ENCODE data around the gene RALGAPA1. TPM values are rescaled to one million over a fixed set of nuclear protein-coding genes. Genes with fewer than 3 reads are reported as not detected.
"Not testable (repeated sequence)": the region's sequence is repeated elsewhere in the genome, so short reads cannot be mapped to it uniquely, and the experiment has no call there.

Gene RALGAPA1
- 23.0 and 24.6 TPM in 2 replicates for total RNA-seq (2014; rRNA removed; shearing (Covaris generic))

DNA sequence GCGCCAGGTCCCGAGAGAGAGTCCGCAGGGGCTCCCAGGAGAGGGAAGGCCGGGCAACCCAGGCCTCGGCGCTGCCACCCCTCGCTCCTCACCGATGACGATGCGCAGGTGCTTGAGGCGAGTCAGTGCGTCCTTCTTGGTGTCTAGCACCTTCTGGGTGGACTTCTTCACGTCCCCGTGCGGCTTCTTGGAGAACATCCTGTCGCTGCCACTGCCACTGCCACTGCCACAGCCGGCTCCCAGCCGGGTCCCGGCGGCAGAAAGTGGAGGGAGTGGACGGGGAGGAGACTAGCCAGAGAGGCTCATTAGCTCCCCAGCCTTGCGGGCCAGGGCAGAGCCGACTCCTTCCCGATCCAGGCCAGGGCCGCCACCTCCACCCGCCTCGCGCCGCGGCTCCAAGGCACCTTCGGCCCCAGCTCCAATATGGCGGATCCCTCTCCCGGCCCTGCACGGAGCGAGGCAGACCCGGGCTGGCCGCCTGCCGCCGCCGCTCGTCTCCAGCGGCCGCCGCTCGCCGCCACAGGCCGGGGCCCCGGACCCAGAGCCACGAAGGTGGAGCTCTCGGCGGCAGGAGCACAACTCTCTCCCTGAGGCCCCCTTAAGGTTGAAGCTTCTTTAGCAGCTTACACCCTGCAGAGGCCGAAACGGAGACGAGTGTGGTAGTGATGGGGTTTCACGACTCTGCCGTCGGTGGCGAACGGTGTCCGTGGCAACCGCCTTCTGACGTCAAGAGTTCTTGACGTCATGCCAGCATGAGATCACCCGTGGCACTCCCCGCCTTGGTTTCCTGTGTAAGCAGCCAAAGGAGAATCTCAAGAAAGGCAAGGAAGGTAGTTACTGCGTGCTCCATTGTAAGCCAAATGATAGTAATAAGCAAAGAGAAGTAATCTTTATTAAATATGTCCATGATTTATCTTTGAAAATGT, at the start of gene RALGAPA1:
Gene RALGAPA1 (minus strand): TSS at position 658 of the 926 bp plus-strand sequence. CDS start 460 bp downstream, at position 198.
- peak; percentile 89 for DNase-seq (ENCODE audit: low spot score)

- DNase-seq (ENCODE audit: low spot score): no peak
These were observed 49.6 kb upstream of the RALGAPA1 start for GRCh38 chr14:35858521-35859209.

DNA sequence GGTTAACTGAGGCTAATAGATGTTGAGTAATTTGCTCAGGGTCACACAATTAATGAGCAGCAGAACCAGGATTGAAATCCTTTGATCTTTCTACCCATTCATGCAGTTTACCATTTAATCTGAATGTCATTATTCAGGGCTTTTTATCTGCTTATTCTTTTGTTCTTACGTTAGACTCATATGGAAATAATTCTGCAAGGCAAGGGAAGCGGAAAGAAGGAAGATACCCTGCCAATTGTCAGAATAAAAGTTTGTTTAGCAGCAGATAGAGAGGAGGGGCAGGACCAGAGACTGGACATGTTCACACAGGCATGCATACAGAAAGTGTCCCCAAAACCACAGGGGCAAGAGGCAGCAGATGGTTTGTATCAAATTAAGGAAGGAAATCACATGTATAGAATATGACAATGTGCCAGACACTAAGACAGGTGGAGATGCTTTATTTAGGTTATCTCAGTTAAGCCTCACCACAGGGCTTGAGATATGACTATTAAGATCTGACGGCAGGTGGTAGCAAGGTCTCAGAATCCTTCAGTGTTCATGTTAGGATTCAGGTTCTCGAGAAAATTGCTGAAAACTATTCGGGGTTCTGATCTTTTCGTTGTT, 46.9 kb upstream of the RALGAPA1 start:
- DNase-seq (ENCODE audit: low spot score): no peak

- no peak for DNase-seq (ENCODE audit: low spot score)
These were observed 45.7 kb upstream of the RALGAPA1 start for GRCh38 chr14:35854696-35855270.

GRCh38 chr14:35853225-35853624, 44.1 kb upstream of the RALGAPA1 start:
- no peak for DNase-seq (ENCODE audit: low spot score)

DNA sequence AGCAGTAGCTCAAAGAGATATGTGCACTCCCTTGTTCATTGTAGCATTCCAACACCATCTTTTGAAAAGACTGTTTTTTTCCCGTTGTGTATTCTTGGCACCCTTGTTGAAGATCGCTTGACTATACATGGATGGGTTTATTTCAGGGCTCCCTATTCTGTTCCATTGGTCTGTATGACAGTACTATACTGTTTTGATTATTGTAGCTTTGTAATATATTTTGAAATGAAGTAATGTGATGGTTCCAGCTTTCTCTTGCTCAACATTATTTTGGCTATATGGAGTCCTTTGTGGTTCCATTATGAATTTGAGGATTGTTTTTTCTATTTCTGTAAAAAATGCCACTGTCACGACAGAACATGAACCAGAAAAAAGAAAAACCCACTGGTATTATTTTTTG, 42.7 kb upstream of the RALGAPA1 start:
- DNase-seq (ENCODE audit: low spot score): no peak

DNA sequence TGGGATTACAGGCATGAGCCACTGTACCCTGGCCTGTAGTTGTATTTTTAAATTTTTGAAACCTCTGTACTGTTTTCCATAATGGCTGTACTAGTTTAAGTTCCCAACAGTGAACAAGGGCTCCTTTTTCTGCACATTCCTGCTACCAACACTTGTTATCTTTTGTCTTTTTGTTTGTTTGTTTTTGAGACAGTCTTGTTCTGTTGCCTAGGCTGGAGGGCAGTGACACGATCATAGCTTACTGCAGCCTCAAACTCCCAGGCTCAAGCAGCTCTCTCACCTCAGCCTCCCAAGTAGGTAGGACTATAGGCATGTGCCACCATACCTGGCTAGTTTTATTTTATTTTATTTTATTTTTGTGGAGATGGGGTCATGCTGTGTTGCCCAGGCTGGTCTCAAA, 40.0 kb upstream of the RALGAPA1 start:
- no peak for DNase-seq (ENCODE audit: low spot score)

GRCh38 chr14:35847636-35848035, 38.5 kb upstream of the RALGAPA1 start:
- no peak for DNase-seq (ENCODE audit: low spot score)

DNA sequence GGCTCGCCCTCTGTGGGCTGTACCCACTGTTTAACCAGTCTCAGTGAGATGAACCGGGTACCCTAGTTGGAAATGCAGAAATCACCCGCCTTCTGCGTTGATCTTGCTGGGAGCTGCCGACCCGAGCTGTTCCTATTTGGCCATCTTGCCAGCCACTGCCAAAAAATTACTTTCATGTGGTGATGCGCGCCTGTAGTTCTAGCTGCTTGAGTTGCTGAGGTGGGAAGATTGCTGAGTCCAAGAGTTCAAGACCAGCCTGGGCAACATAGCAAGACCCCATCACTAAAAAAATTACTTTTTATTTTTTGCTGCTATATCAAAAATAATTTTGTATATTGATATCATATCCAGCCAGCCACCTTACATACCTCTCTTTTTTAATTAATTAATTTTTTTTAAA, 35.4 kb upstream of the RALGAPA1 start:
- DNase-seq (ENCODE audit: low spot score): no peak

DNA sequence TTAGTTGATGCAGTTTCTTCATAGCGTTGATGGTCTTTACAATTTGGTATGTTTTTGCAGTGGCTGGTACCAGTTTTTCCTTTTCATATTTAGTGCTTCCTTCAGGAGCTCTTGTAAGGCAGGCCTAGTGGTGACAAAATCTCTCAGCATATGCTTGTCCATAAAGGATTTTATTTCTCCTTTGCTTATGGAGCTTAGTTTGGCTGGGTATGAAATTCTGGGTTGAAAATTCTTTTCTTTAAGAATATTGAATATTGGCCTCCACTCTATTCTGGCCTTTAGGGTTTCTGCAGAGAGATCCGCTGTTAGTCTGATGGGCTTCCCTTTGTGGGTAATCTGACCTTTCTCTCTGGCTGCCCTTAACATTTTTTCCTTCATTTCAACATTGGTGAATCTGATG, 33.1 kb upstream of the RALGAPA1 start:
- DNase-seq (ENCODE audit: low spot score): not testable (repeated sequence)

- DNase-seq (ENCODE audit: low spot score): not testable (repeated sequence)
These were observed 32.6 kb upstream of the RALGAPA1 start for GRCh38 chr14:35841704-35842103.

DNA sequence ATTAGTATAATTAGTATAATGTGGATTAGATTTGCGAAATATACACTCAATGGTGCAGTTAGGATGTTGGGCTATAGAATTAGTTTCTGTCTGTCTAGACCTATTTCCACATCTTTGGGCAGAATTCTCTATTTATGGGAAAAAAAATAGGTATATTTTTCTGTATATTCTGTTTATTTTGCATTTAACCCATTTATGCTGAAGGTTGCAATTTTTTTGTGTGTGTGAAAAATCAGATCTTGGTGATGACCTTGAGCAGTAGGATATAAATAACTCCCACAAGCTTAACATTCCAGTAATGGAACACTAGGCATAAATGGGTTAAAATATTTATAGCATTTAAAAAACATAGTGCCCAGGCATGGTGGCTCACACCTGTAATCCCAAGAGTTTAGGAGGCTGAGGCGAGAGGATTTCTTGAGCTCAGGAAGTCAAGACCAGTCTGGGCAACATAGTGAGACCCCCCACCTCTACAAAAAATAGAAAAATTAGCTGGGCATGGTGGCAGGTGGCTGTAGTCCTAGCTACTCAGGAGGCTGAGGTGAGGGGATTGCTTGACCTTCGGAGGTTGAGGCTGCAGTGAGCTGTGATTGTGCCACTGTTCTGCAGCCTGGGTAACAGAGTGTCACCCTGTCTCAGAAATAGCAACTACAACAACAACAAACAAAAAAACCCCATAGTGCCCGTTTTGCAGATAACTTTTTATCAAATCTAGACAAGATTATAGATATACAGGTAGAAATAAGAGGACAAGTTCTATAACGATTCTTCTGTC, 26.3 kb upstream of the RALGAPA1 start:
- no peak for DNase-seq (ENCODE audit: low spot score)

DNA sequence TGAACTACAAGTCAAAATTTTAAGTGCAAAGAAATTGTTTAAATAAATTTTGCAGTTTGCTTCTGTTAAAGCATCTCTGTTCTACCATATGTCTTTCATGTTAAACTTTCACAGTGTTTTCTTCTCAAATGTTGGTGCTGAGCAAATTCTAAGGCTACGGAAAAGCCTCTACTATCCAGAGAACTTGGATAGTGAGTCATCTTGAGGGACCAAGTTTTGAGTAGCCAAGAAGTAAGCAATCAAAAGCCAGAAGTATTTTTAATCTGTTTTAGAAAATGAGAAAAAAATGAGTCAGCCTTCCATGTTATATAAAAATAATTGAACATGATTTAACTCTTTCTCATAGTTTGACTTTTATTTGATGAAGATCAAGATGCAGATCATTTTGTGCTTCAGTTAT, 20.4 kb upstream of the RALGAPA1 start:
- no peak for DNase-seq (ENCODE audit: low spot score)

GRCh38 chr14:35827678-35828472, 18.8 kb upstream of the RALGAPA1 start:
- DNase-seq (ENCODE audit: low spot score): no peak

- no peak for DNase-seq (ENCODE audit: low spot score)
These were observed 17.9 kb upstream of the RALGAPA1 start for GRCh38 chr14:35826952-35827416.

- DNase-seq (ENCODE audit: low spot score): peak; percentile 95
These were observed 17.3 kb upstream of the RALGAPA1 start, which contains the start of gene BRMS1L for GRCh38 chr14:35826218-35826951. TSS of gene BRMS1L (plus strand) at chr14:35826338. CDS start at chr14:35826517, 179 bp downstream.

DNA sequence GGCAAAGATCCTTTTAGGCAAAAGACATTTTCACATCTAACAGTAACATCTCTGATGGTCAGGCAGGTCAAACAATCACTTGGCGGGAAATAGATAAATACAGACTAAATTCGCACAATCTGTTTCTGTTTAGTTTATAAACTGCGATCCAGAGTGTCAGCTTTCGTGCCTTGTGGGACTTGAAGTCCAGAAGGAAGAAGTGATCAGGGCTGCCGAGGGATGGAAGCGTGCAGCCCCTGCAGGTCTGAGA, 16.8 kb upstream of the RALGAPA1 start:
- DNase-seq (ENCODE audit: low spot score): no peak

DNA sequence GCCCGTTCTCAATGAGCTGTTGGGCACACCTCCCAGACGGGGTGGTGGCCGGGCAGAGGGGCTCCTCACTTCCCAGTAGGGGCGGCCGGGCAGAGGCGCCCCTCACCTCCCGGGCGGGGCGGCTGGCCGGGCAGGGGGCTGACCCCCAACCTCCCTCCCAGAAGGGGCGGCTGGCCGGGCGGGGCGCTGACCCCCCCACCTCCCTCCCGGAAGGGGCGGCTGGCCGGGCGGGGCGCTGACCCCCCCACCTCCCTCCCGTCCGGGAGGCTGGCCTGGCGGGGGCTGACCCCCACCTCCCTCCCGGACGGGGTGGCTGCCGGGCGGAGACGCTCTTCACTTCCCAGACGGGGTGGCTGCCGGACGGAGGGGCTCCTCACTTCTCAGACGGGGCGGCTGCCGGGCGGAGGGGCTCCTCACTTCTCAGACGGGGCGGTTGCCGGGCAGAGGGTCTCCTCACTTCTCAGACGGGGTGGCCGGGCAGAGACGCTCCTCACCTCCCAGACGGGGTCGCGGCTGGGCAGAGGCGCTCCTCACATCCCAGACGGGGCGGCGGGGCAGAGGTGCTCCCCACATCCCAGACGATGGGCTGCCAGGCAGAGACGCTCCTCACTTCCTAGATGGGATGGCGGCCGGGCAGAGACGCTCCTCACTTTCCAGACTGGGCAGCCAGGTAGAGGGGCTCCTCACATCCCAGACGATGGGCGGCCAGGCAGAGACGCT, 15.5 kb upstream of the RALGAPA1 start:
- not testable (repeated sequence) for DNase-seq (ENCODE audit: low spot score)

- no peak for DNase-seq (ENCODE audit: low spot score)
These were observed 13.4 kb upstream of the RALGAPA1 start for GRCh38 chr14:35822501-35822900.
